A673 (cell line): Measurements from ENCODE around the gene ZWILCH. TPM values are rescaled to one million over a fixed set of nuclear protein-coding genes. Genes with fewer than 3 reads are reported as not detected.

ENCODE experiments used
- BruUV-seq: library from RNA; stranded (reverse); fragments of 400-500 nt; replicated peaks from 2 replicates; lab custom pipeline; 2021; lab: Mats Ljungman, UMichigan
- CTCF ChIA-PET: fragments of 300-600 bp; sonication (Branson Sonifier 250); formaldehyde crosslinking; loops from one replicate; lab custom pipeline; 2022; ENCODE audit warnings: antibody characterized with exemption; lab: Charles Lee
- POLR2A ChIA-PET: fragments of 300-600 bp; sonication (Branson Sonifier 250); formaldehyde crosslinking; loops from one replicate; lab custom pipeline; 2022; ENCODE audit warnings: antibody characterized with exemption; ENCODE audit not compliant: low non-redundant PET; lab: Charles Lee
- DNase-seq: peaks from one replicate; pipeline ENCODE4 v3.0.0-alpha.2; 2015; ENCODE audit warnings: low spot score
- H3K27ac ChIP-seq: fragments of 200-600 bp; sonication (generic); 2 replicates; pipeline ENCODE4 v1.5.1; 2016; ENCODE audit warnings: mixed run types, low read depth, mild to moderate bottlenecking, mixed read lengths, antibody characterized with exemption, low read length; ENCODE audit not compliant: poor library complexity, severe bottlenecking
- H3K27me3 ChIP-seq: fragments of 200-600 bp; sonication (generic); replicated peaks from 2 replicates; pipeline ENCODE4 v1.6.1; 2017; ENCODE audit warnings: mixed run types, low read depth, mild to moderate bottlenecking, mixed read lengths, antibody characterized with exemption, low read length; ENCODE audit not compliant: insufficient read depth, poor library complexity
- H3K36me3 ChIP-seq: fragments of 200-600 bp; sonication (generic); 2 replicates; pipeline ENCODE4 v1.6.1; 2016; ENCODE audit warnings: mixed run types, mild to moderate bottlenecking, mixed read lengths, antibody characterized with exemption, low read length; ENCODE audit not compliant: insufficient read depth, poor library complexity, severe bottlenecking
- H3K4me1 ChIP-seq: fragments of 200-600 bp; sonication (generic); 2 replicates; pipeline ENCODE4 v1.6.1; 2017; ENCODE audit warnings: mixed run types, mild to moderate bottlenecking, mixed read lengths, antibody characterized with exemption, low read length; ENCODE audit not compliant: insufficient read depth, poor library complexity, severe bottlenecking
- H3K4me3 ChIP-seq: fragments of 200-600 bp; sonication (generic); 2 replicates; pipeline ENCODE4 v1.5.1; 2016; ENCODE audit warnings: low read depth, mixed run types, mild to moderate bottlenecking, mixed read lengths, low read length; ENCODE audit not compliant: poor library complexity, severe bottlenecking
- H3K9me3 ChIP-seq: fragments of 200-600 bp; sonication (generic); 2 replicates; pipeline ENCODE4 v1.6.1; 2016; ENCODE audit warnings: mixed run types, low read depth, mild to moderate bottlenecking, mixed read lengths, antibody characterized with exemption, low read length; ENCODE audit not compliant: poor library complexity, severe bottlenecking
- EZH2 ChIP-seq: fragments of 200-600 bp; sonication (generic); IDR thresholded peaks from 2 replicates; pipeline ENCODE4 v1.6.1; 2017; ENCODE audit warnings: borderline replicate concordance, low read depth, mild to moderate bottlenecking, mixed read lengths, antibody characterized with exemption, low read length; ENCODE audit not compliant: poor library complexity, severe bottlenecking
- intact Hi-C: fragments of 100-400 bp; cut with micrococcal nuclease; formaldehyde crosslinking; loops from one replicate; pipeline ENCODE4 v1.10.0; 2022; ENCODE audit not compliant: unreplicated experiment
- total RNA-seq: library from RNA; stranded (reverse); gene quantifications from 2 replicates; pipeline ENCODE4 v1.2.3, GENCODE V29; 2021
- TF ChIP-seq, protein P1 (sequence below): fragments of 300-800, 200-600 bp; sonication (generic); conservative IDR thresholded peaks from 2 replicates; pipeline ENCODE4 v1.5.1; 2017; ENCODE audit warnings: low read depth, mild to moderate bottlenecking, antibody characterized with exemption, low read length, moderate library complexity, mixed read lengths

ZWILCH gene
- total RNA-seq, 1 experiment from 2014 or later: 36.3 TPM

- no peak for DNase-seq
- CTCF ChIA-PET: no interaction called here
- Histone ChIP-seq H3K36me3 (peaks cover 19% of the 10 kb centered on the region), H3K9me3 (no peaks in the 10 kb centered on the region), H3K27ac (no peak overlapping the region), H3K4me1 (no peaks in the 10 kb centered on the region), H3K27me3 (no peaks in the 10 kb centered on the region), H3K4me3 (no peak overlapping the region)
- POLR2A ChIA-PET: no interaction called here
- no TSS peak for BruUV-seq
- no peak for TF ChIP-seq EZH2
- TF ChIP-seq, protein P1, sequence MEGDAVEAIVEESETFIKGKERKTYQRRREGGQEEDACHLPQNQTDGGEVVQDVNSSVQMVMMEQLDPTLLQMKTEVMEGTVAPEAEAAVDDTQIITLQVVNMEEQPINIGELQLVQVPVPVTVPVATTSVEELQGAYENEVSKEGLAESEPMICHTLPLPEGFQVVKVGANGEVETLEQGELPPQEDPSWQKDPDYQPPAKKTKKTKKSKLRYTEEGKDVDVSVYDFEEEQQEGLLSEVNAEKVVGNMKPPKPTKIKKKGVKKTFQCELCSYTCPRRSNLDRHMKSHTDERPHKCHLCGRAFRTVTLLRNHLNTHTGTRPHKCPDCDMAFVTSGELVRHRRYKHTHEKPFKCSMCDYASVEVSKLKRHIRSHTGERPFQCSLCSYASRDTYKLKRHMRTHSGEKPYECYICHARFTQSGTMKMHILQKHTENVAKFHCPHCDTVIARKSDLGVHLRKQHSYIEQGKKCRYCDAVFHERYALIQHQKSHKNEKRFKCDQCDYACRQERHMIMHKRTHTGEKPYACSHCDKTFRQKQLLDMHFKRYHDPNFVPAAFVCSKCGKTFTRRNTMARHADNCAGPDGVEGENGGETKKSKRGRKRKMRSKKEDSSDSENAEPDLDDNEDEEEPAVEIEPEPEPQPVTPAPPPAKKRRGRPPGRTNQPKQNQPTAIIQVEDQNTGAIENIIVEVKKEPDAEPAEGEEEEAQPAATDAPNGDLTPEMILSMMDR: no peak
- intact Hi-C loops: no loop called here
Measured at GRCh38 chr15:66484539-66485112, 20.5 kb upstream of the ZWILCH start.

DNA sequence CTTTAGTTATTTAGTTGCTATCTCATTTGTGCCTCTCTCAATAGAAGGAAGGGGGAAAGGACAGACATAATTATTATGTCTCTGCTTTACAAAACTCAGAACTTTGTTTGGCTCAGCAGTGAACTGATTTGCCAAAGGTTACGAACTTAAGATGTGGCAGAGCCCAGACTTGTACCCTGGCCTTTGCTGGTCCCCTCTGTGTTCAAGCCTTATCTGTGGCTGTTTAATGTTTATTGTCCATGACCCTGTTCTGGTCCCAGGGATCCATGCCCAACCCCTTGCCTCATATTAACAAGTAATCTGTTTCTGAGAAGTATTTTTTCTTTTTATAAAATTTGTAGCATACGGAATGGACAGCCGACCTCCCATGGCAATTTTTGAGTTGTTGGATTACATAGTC lies 18.2 kb upstream of the ZWILCH start:
- CTCF ChIA-PET: no interaction called here
- TF ChIP-seq, protein P1: no peak
- no peak for TF ChIP-seq EZH2
- H3K4me3 ChIP-seq: no peak overlapping the region
- peaks cover 32% of the 10 kb centered on the region for H3K36me3 ChIP-seq
- POLR2A ChIA-PET: no interaction called here
- intact Hi-C loops: no loop called here
- no peak for DNase-seq
- H3K4me1 ChIP-seq: no peaks in the 10 kb centered on the region
- BruUV-seq: no TSS peak
- no peak overlapping the region for H3K27ac ChIP-seq
- no peaks in the 10 kb centered on the region for H3K9me3 ChIP-seq
- H3K27me3 ChIP-seq: no peaks in the 10 kb centered on the region

DNA sequence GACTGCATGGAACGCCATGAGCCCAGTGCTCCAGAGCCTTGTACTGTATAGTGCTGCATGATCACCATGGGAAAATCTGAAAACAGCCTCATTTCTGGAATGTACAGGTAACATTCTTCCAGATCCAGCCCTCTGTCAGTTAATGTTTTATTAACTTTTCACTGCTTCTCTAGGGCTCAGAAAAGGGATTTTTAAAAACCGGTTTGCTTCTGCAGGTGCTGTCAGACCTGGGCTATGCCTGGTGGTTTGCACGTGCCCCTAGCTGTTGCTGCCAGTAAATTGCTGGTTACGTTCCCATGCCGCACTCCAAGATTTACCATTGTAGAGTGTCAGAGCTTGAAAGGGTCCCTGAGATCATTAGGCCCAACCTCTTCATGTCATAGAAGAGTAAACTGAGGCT lies 16.6 kb upstream of the ZWILCH start:
- no peaks in the 10 kb centered on the region for H3K27me3 ChIP-seq
- H3K4me3 ChIP-seq: no peak overlapping the region
- H3K4me1 ChIP-seq: no peaks in the 10 kb centered on the region
- H3K36me3 ChIP-seq: peaks cover 46% of the 10 kb centered on the region
- no peak for DNase-seq
- no peak overlapping the region for H3K27ac ChIP-seq
- BruUV-seq: no TSS peak
- no peak for TF ChIP-seq EZH2
- TF ChIP-seq, protein P1: no peak
- no peaks in the 10 kb centered on the region for H3K9me3 ChIP-seq
- CTCF ChIA-PET: no interaction called here
- intact Hi-C loops: no loop called here
- POLR2A ChIA-PET: no interaction called here
